Dendritic cell treated with granulocyte-macrophage colony-stimulating factor and Interleukin-4, amounts not matched to agents 40 ng/mL and 50 ng/mL, for 4 days (primary cell): ENCODE measurements around the gene CRACR2A.

Experiments used
- H3K27ac Mint-ChIP-seq: one replicate; pipeline ENCODE4 v1.8.0; 2022; ENCODE audit warnings: mild to moderate bottlenecking, mixed read lengths
- H3K27me3 Mint-ChIP-seq: one replicate; pipeline ENCODE4 v1.8.0; 2022; ENCODE audit warnings: mild to moderate bottlenecking, mixed read lengths
- H3K36me3 Mint-ChIP-seq: one replicate; pipeline ENCODE4 v1.8.0; 2022; ENCODE audit warnings: low read depth, mixed read lengths
- H3K4me1 Mint-ChIP-seq: one replicate; pipeline ENCODE4 v1.8.0; 2022; ENCODE audit warnings: low read depth, mixed read lengths
- H3K4me3 Mint-ChIP-seq: one replicate; pipeline ENCODE4 v1.8.0; 2022; ENCODE audit warnings: mild to moderate bottlenecking, moderate library complexity, mixed read lengths
- H3K9me3 Mint-ChIP-seq: one replicate; pipeline ENCODE4 v1.8.0; 2022; ENCODE audit warnings: mixed read lengths
- intact Hi-C: fragments of 100-400 bp; cut with micrococcal nuclease; formaldehyde crosslinking; loops from one replicate; pipeline ENCODE4 v1.15.0; 2022

CRACR2A gene

GRCh38 chr12:3576891-3577290 is 176.0 kb downstream of the CRACR2A start:
- Mint-ChIP-seq H3K36me3 (no peaks in the 10 kb centered on the region), H3K27ac (no peak overlapping the region), H3K27me3 (peaks cover 13% of the 10 kb centered on the region), H3K4me3 (no peak overlapping the region), H3K4me1 (no peaks in the 10 kb centered on the region), H3K9me3 (no peaks in the 10 kb centered on the region)
- intact Hi-C loops: no loop called here

DNA sequence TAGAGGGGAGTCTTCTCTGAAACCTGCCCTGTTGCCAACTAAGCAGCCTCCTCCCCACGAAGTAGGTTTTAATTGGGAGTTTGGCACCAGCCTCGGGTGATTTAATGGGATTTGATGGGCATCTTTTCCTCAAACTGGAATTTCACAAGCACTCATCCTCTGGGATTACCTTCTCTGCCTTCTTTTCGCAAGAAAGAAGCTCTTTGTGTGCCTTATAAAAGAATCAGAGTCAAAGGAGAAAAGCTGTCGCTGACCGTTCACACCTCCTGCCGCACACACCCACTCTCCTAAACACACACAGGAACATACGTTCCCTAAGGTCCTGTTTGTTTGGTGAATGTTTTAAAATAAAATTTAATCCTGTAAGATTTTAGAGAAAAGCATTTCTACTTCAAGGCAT is 177.9 kb downstream of the CRACR2A start:
- intact Hi-C loops: no loop called here
- Mint-ChIP-seq H3K4me3 (no peak overlapping the region), H3K4me1 (no peaks in the 10 kb centered on the region), H3K27ac (no peak overlapping the region), H3K36me3 (no peaks in the 10 kb centered on the region), H3K9me3 (no peaks in the 10 kb centered on the region), H3K27me3 (peaks cover 18% of the 10 kb centered on the region)

DNA sequence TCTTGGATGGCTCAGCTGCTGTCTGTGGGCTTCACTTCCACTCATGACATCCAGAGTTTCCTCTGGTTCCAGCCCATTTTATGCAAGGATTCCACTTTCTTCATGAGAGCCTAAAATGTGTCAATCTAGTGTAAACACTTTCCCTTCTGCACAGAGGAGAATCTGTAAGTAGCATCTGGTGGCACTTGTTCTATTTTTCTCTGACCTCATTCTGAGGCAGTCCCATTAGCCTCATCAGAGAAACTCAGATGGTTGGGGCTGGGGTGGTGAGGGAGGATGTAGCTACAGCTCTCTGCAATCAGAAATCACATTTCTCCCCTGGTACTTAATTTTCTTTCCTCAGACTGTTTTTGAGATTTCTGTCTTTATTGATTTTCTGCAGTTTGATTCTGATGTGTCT is 180.3 kb downstream of the CRACR2A start:
- Mint-ChIP-seq H3K36me3 (no peaks in the 10 kb centered on the region), H3K4me1 (no peaks in the 10 kb centered on the region), H3K27ac (no peak overlapping the region), H3K4me3 (no peak overlapping the region), H3K9me3 (no peaks in the 10 kb centered on the region), H3K27me3 (peaks cover 23% of the 10 kb centered on the region)
- intact Hi-C loops: no loop called here

- intact Hi-C loops: no loop called here
- Mint-ChIP-seq H3K9me3 (no peaks in the 10 kb centered on the region), H3K27ac (no peak overlapping the region), H3K4me1 (no peaks in the 10 kb centered on the region), H3K4me3 (no peak overlapping the region), H3K27me3 (peaks cover 23% of the 10 kb centered on the region), H3K36me3 (no peaks in the 10 kb centered on the region)
Observed at GRCh38 chr12:3571724-3572123, 181.2 kb downstream of the CRACR2A start.

DNA sequence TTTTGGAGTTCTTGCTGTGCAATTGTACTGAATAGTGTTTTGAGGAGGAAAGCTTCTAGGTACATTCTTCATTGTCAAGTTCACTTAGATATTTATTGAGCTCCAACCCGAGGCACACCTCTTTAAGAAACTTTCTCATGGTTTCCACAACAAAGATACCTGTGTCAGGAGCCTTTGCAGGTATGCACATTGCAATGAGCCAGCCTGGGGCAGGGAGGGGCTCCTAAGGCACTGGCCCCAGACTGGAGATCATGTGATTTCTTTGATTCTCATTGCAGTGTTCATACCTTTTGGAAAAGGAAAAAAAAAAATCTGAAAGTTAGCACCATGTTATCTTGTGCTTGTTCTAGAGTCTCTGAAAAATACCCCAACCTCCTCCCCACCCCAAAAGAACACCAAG is 181.6 kb downstream of the CRACR2A start:
- Mint-ChIP-seq H3K9me3 (no peaks in the 10 kb centered on the region), H3K4me1 (no peaks in the 10 kb centered on the region), H3K36me3 (no peaks in the 10 kb centered on the region), H3K27me3 (peaks cover 23% of the 10 kb centered on the region), H3K4me3 (no peak overlapping the region), H3K27ac (no peak overlapping the region)
- intact Hi-C loops: no loop called here

- Mint-ChIP-seq H3K36me3 (no peaks in the 10 kb centered on the region), H3K4me1 (no peaks in the 10 kb centered on the region), H3K4me3 (no peak overlapping the region), H3K27ac (no peak overlapping the region), H3K27me3 (peaks cover 21% of the 10 kb centered on the region), H3K9me3 (no peaks in the 10 kb centered on the region)
- intact Hi-C loops: no loop called here
Observed at GRCh38 chr12:3568695-3569094, 184.2 kb downstream of the CRACR2A start.

GRCh38 chr12:3565985-3566384 is 186.9 kb downstream of the CRACR2A start:
- intact Hi-C loops: no loop called here

More at GRCh38 chr12:3565985-3566384, 186.9 kb downstream of the CRACR2A start:
- Mint-ChIP-seq H3K9me3 (no peaks in the 10 kb centered on the region), H3K4me1 (no peaks in the 10 kb centered on the region), H3K27ac (no peak overlapping the region), H3K4me3 (no peak overlapping the region), H3K27me3 (peaks cover 8% of the 10 kb centered on the region), H3K36me3 (no peaks in the 10 kb centered on the region)
